HL-60 (cell line): ENCODE measurements around the gene WEE2.

Source experiments
- DNase-seq, 2 experiments: peaks; one replicate each; pipeline ENCODE4 v3.0.0-alpha.2; 2010 to 2020; ENCODE audit warnings: low read depth in 1 of 2, low spot score in 1 of 2
- H3K27ac ChIP-seq: fragments of 250-450 bp; sonication (Bioruptor Pico); replicated peaks from 2 replicates; pipeline ENCODE4 v1.5.1; 2020; ENCODE audit warnings: mild to moderate bottlenecking, moderate library complexity
- H3K27me3 ChIP-seq: fragments of 250-450 bp; sonication (Bioruptor Pico); 2 replicates; pipeline ENCODE4 v1.5.1; 2021; ENCODE audit warnings: mild to moderate bottlenecking, moderate library complexity; ENCODE audit not compliant: insufficient read depth, poor library complexity, severe bottlenecking
- H3K4me3 ChIP-seq: replicated peaks from 2 replicates; pipeline ENCODE4 v1.5.1; 2011; ENCODE audit warnings: mild to moderate bottlenecking, control low read depth, low read length; ENCODE audit not compliant: insufficient read depth
- GABPA ChIP-seq: IDR thresholded peaks from 2 replicates; pipeline ENCODE4 v1.6.1; 2012; ENCODE audit warnings: low read depth
- POLR2AphosphoS5 ChIP-seq: IDR thresholded peaks from 2 replicates; pipeline ENCODE4 v1.6.1; 2012; ENCODE audit warnings: low read depth
- REST ChIP-seq: IDR thresholded peaks from 2 replicates; pipeline ENCODE4 v1.6.1; 2012; ENCODE audit warnings: low read depth; ENCODE audit not compliant: insufficient replicate concordance
- SPI1 ChIP-seq: IDR thresholded peaks from 2 replicates; pipeline ENCODE4 v1.6.1; 2012; ENCODE audit warnings: low read depth, mild to moderate bottlenecking, borderline replicate concordance
- TF ChIP-seq, protein P1 (sequence below): IDR thresholded peaks from one replicate; pipeline ENCODE4 v1.5.1; 2011; ENCODE audit warnings: low read length, control low read depth, inconsistent platforms; ENCODE audit not compliant: insufficient read depth

Gene WEE2

DNA sequence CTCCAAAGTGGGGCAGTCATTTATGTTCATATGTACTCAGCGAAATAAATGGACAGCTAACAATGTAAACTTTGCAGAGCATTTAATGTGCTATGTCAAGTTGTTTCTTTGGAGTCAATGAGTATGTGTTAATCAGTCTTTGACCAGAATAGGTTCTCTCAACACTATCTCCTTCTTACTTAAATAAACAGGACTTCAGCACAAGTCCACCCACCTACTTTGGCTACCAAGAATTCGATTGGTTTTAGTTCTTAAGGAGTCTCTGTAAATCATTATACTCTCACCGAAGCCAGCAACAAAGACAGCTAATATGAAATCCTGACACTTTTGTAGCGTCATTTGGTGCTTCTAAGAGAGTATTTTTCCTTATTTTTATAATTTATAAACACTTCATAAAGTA lies 6.9 kb downstream of the WEE2 start:
- no peak for DNase-seq
- no peak for TF ChIP-seq POLR2AphosphoS5
- Histone ChIP-seq H3K4me3 (no peak overlapping the region), H3K27ac (no peak overlapping the region), H3K27me3 (no peaks in the 10 kb centered on the region)

DNA sequence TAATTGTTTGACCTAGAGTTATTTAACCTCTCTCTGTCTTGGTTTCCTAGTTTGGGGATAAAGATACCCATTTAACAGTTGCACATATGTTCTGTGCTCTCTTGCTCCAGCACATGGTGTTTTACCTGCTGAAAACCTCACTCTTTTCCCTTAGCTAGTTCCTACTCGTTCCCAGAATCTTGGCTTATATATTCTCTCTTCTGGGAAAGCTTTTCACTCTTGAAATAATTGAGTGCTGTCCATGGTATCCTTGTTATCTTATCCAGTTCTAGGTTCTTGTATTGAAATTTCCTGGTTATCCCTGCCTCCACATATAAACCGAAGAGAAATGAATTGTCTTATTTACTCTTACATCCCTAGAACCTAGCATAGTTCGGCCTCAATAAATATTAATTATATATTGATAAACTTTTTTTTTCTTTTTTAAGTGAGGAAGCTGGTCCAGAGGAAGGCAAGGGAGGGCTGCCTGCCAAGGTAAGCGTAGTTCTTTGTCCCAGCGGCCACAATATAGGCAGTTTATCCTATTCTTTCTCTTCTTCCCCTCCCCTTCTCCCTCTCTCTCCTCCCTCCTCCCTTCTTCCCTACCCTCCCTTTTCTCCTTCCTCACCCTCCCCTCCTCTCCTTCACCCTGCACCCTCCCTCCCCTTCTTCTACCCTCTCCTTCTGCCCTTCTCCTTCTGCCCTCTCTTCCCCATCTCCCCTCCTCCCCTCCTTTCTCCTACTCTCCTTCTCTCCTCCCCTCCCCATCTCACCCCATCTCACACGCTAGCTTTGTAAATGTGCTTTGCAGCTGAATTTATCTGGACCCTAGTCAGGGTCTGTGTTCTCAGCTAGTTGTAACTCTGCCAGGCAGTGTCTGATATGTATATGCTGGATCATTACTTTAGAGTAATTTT lies 7.9 kb downstream of the WEE2 start:
- DNase-seq: no peak
- Histone ChIP-seq H3K27ac (no peak overlapping the region), H3K27me3 (no peaks in the 10 kb centered on the region), H3K4me3 (no peak overlapping the region)
- TF ChIP-seq REST: peak; percentile 87
- no peak for TF ChIP-seq POLR2AphosphoS5

DNA sequence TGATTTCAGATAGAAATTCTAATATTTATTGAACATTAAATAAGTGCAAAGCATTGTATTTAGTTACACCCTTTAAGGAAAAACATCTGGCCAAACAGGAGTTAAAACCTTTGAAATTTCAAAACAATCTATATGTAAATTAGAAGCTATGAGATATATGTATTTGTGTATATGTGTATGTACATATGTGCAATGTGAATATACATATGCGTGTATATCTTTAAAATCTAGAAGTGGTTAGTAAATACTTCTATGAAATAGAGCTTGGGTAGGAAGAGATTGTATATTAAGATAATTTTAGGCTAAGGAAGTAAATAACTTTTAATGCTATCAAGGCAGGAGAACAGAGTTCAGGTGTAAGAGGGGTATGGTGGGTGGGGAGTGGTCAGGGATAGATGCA lies 9.3 kb downstream of the WEE2 start:
- no peaks in the 10 kb centered on the region for H3K27me3 ChIP-seq
- TF ChIP-seq GABPA (no peak), REST (no peak), POLR2AphosphoS5 (no peak), SPI1 (no peak)
- TF ChIP-seq, protein P1, sequence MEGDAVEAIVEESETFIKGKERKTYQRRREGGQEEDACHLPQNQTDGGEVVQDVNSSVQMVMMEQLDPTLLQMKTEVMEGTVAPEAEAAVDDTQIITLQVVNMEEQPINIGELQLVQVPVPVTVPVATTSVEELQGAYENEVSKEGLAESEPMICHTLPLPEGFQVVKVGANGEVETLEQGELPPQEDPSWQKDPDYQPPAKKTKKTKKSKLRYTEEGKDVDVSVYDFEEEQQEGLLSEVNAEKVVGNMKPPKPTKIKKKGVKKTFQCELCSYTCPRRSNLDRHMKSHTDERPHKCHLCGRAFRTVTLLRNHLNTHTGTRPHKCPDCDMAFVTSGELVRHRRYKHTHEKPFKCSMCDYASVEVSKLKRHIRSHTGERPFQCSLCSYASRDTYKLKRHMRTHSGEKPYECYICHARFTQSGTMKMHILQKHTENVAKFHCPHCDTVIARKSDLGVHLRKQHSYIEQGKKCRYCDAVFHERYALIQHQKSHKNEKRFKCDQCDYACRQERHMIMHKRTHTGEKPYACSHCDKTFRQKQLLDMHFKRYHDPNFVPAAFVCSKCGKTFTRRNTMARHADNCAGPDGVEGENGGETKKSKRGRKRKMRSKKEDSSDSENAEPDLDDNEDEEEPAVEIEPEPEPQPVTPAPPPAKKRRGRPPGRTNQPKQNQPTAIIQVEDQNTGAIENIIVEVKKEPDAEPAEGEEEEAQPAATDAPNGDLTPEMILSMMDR: no peak
- no peak for DNase-seq
- no peak overlapping the region for H3K27ac ChIP-seq
- no peak overlapping the region for H3K4me3 ChIP-seq

DNA sequence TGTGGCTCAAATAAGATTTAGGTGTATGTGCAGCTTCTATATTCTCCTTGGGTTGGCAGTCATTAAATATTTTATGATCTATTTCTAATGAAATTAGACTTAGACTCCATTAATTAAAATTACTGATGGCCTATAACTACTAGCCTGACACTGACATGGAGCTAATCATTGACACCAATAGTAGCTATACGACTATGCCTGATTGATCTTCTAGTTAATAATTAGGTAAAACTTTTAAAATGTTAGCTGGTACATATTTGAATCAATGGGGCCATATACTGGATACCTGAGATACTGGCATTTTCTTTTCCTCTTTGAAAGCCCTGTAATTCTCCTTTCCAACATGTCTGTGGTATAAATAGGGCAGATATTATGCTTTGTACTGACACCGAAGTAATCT lies 14.4 kb downstream of the WEE2 start:
- H3K27me3 ChIP-seq: no peaks in the 10 kb centered on the region
- TF ChIP-seq SPI1 (no peak), GABPA (no peak), REST (no peak), POLR2AphosphoS5 (no peak)
- TF ChIP-seq, protein P1: no peak
- DNase-seq: no peak
- no peak overlapping the region for H3K27ac ChIP-seq
- H3K4me3 ChIP-seq: no peak overlapping the region
